Keratinocyte (primary cell): ENCODE results near the gene RIMS4. TPM values are rescaled to one million over a fixed set of nuclear protein-coding genes. Genes with fewer than 3 reads are reported as not detected.

Source experiments
- DNase-seq: peaks from one replicate; pipeline ENCODE4 v3.0.0-alpha.2; 2011; ENCODE audit warnings: low read depth, missing footprints, low spot score
- FAIRE-seq: peaks from 2 replicates; lab custom pipeline; 2011; peaks lifted over from hg19 to GRCh38; lab: Jason Lieb, UNC
- H2AFZ ChIP-seq: 2 replicates; pipeline ENCODE4 v1.6.0; 2012; ENCODE audit warnings: low read length, control low read depth, inconsistent platforms; ENCODE audit not compliant: control insufficient read depth
- H3K27ac ChIP-seq: 2 replicates; pipeline ENCODE4 v1.5.1; 2011; ENCODE audit warnings: low read length; ENCODE audit not compliant: control insufficient read depth, insufficient read depth
- H3K27me3 ChIP-seq: 3 replicates; pipeline ENCODE4 v1.6.0; 2011; ENCODE audit warnings: low read length; ENCODE audit not compliant: control insufficient read depth, insufficient read depth; ENCODE audit errors: extremely low read depth
- H3K36me3 ChIP-seq, 2 experiments: 2 replicates in 1 of 2; 3 replicates in 1 of 2; pipeline ENCODE4 v1.5.1; 2011; ENCODE audit warnings: low read length in 2 of 2, mild to moderate bottlenecking in 1 of 2; ENCODE audit not compliant: control insufficient read depth in 2 of 2, insufficient read depth in 2 of 2; ENCODE audit errors: extremely low read depth in 1 of 2
- H3K4me1 ChIP-seq: 3 replicates; pipeline ENCODE4 v1.5.1; 2011; ENCODE audit warnings: low read length; ENCODE audit not compliant: control insufficient read depth, insufficient read depth; ENCODE audit errors: extremely low read depth
- H3K4me2 ChIP-seq: 3 replicates; pipeline ENCODE4 v1.6.0; 2011; ENCODE audit warnings: low read depth, low read length; ENCODE audit not compliant: control insufficient read depth, insufficient read depth; ENCODE audit errors: extremely low read depth
- H3K4me3 ChIP-seq, 3 experiments: fragments of 200-600 bp in 1 of 3; sonication (generic) in 1 of 3; 2 replicates in 2 of 3; 3 replicates in 1 of 3; pipeline ENCODE4 v1.5.1; 2011 to 2016; ENCODE audit warnings: low read length in 3 of 3, mild to moderate bottlenecking in 3 of 3, control low read depth in 2 of 3, inconsistent platforms in 1 of 3, low read depth in 1 of 3, mixed read lengths in 1 of 3, mixed run types in 1 of 3, moderate library complexity in 1 of 3; ENCODE audit not compliant: control insufficient read depth in 2 of 3, insufficient read depth in 2 of 3; ENCODE audit errors: extremely low read depth in 1 of 3
- H3K79me2 ChIP-seq: 2 replicates; pipeline ENCODE4 v1.6.0; 2012; ENCODE audit warnings: low read length; ENCODE audit not compliant: control insufficient read depth, insufficient read depth
- H3K9ac ChIP-seq: 3 replicates; pipeline ENCODE4 v1.6.0; 2011; ENCODE audit warnings: low read length; ENCODE audit not compliant: control insufficient read depth, insufficient read depth; ENCODE audit errors: extremely low read depth
- H3K9me1 ChIP-seq: 3 replicates; pipeline ENCODE4 v1.6.0; 2011; ENCODE audit warnings: low read length; ENCODE audit not compliant: control insufficient read depth, insufficient read depth; ENCODE audit errors: extremely low read depth
- H3K9me3 ChIP-seq: 2 replicates; pipeline ENCODE4 v1.5.1; 2012; ENCODE audit warnings: low read depth, low read length; ENCODE audit not compliant: control insufficient read depth
- H4K20me1 ChIP-seq: 3 replicates; pipeline ENCODE4 v1.6.0; 2011; ENCODE audit warnings: low read length; ENCODE audit not compliant: control insufficient read depth, insufficient read depth; ENCODE audit errors: extremely low read depth
- EZH2 ChIP-seq: IDR thresholded peaks from one replicate; pipeline ENCODE4 v1.6.1; 2012; ENCODE audit warnings: inconsistent platforms, mild to moderate bottlenecking, low read length, moderate library complexity
- dilution Hi-C: fragments of 300-500 bp; cut with MboI; formaldehyde crosslinking; loops from one replicate; pipeline ENCODE4 v1.7.0; 2020; ENCODE audit warnings: low sequenced_read_pairs; ENCODE audit not compliant: extremely low pct_ligation_motif_present
- polyA plus RNA-seq, 5 experiments: library from polyadenylated mRNA; depleted of rRNA in 3 of 5; stranded (reverse) in 3 of 5; stranded (forward) in 1 of 5; unstranded in 1 of 5; fragments of >200 nt; gene quantifications; 1 replicate in 1 of 5; 2 replicates in 3 of 5; 3 replicates in 1 of 5; pipeline versions ENCODE4 v1.2.1 to v1.2.3, GENCODE V29; 2011 to 2012; ENCODE audit warnings: missing spikeins in 2 of 5, low read depth in 1 of 5, low replicate concordance in 1 of 5
- TF ChIP-seq, protein P1 (sequence below), 3 experiments: IDR thresholded peaks in 1 of 3; conservative IDR thresholded peaks in 1 of 3; optimal IDR thresholded peaks in 1 of 3; 2 replicates in 2 of 3; 3 replicates in 1 of 3; pipeline versions ENCODE3 to v1.5.1; 2011; ENCODE audit warnings: low read length in 3 of 3, mild to moderate bottlenecking in 3 of 3, moderate library complexity in 2 of 3, control low read depth in 1 of 3, inconsistent platforms in 1 of 3; ENCODE audit not compliant: insufficient read depth in 2 of 3; ENCODE audit errors: extremely low read depth in 1 of 3

RIMS4 gene
- polyA plus RNA-seq, 1 donor (not counting 4 experiments of a cell fraction or from before 2014, with no cell fraction given) = not detected

DNA sequence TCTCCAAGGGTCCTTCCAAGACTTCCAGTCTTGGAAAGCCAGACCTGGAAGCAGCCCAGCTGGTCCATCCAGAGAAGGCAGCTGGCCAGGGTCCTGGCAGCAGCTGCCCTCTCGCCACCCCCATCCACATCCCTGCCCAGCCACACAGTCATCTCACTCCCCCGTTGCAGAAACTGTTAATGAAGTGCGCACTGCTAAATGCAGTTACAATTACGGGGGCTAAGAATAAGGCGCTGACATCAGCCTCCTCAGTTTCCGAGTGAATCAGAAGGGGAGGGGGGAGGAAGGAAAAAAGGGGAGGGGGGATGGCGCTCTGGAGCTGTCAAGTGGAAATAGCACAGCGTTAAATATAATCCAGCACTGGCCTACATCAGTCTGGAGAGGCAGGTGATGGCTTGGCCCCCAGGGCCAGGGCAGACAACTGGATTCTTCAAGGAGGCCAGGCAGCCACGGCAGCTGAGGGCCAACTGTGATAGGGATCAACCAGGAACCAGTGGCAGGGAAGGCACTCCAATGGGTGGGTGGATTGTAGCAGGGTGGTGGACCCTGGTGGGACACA, 6.9 kb downstream of the RIMS4 start:
- DNase-seq = no peak
- TF ChIP-seq, protein P1, sequence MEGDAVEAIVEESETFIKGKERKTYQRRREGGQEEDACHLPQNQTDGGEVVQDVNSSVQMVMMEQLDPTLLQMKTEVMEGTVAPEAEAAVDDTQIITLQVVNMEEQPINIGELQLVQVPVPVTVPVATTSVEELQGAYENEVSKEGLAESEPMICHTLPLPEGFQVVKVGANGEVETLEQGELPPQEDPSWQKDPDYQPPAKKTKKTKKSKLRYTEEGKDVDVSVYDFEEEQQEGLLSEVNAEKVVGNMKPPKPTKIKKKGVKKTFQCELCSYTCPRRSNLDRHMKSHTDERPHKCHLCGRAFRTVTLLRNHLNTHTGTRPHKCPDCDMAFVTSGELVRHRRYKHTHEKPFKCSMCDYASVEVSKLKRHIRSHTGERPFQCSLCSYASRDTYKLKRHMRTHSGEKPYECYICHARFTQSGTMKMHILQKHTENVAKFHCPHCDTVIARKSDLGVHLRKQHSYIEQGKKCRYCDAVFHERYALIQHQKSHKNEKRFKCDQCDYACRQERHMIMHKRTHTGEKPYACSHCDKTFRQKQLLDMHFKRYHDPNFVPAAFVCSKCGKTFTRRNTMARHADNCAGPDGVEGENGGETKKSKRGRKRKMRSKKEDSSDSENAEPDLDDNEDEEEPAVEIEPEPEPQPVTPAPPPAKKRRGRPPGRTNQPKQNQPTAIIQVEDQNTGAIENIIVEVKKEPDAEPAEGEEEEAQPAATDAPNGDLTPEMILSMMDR (optimal IDR thresholded peaks at IDR 0.05 in 1 of 3, IDR thresholded peaks at IDR 0.05 in 1 of 3, conservative IDR thresholded peaks at IDR 0.05 in 1 of 3; ENCODE audit: extremely low read depth in 1 of 3, insufficient read depth in 2 of 3, low read length in 3 of 3) = no peak
- no peak for TF ChIP-seq EZH2
- Histone ChIP-seq H3K27ac (no peak overlapping the region), H3K4me3 (no peak overlapping the region), H3K9me1 (no peaks in the 10 kb centered on the region), H3K4me2 (no peak overlapping the region), H3K27me3 (peaks cover 28% of the 10 kb centered on the region), H4K20me1 (peaks cover 2% of the 10 kb centered on the region), H3K36me3 (no peaks in the 10 kb centered on the region), H2AFZ (no peak overlapping the region), H3K9ac (no peak overlapping the region), H3K79me2 (no peaks in the 10 kb centered on the region), H3K4me1 (no peaks in the 10 kb centered on the region), H3K9me3 (no peaks in the 10 kb centered on the region)
- dilution Hi-C loops = no loop called here
- FAIRE-seq = no peak

DNA sequence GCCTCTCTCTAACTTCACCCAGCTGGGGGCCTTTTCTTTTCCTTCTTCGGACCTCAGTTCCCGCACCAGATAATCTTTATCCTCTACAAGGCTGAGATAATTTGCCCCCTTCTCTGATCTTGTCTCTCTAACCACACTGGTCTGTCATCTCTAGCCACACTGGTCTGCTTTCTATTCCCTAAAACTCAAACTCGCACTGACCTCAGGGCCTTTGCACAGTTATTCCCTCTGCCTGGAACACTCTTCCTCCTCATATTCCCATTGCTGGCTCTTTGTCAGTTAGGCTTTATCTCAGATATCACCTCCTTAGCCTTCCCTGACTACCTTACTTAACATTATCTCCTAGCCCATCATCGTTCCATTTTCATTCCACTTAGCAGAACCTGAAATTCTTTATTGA, 7.6 kb downstream of the RIMS4 start:
- no peaks in the 10 kb centered on the region for H3K36me3 ChIP-seq
- DNase-seq (no peak), FAIRE-seq (no peak)
- no peak overlapping the region for H2AFZ ChIP-seq
- H3K4me2 ChIP-seq = no peak overlapping the region
- no peaks in the 10 kb centered on the region for H3K4me1 ChIP-seq
- H4K20me1 ChIP-seq = peaks cover 2% of the 10 kb centered on the region
- no peak overlapping the region for H3K4me3 ChIP-seq
- no peak overlapping the region for H3K27ac ChIP-seq
- H3K79me2 ChIP-seq = no peaks in the 10 kb centered on the region
- no peak overlapping the region for H3K9ac ChIP-seq
- H3K9me3 ChIP-seq = no peaks in the 10 kb centered on the region
- no peaks in the 10 kb centered on the region for H3K9me1 ChIP-seq
- peaks cover 22% of the 10 kb centered on the region for H3K27me3 ChIP-seq
- TF ChIP-seq EZH2 = no peak
- TF ChIP-seq, protein P1 (optimal IDR thresholded peaks at IDR 0.05 in 1 of 3, IDR thresholded peaks at IDR 0.05 in 1 of 3, conservative IDR thresholded peaks at IDR 0.05 in 1 of 3; ENCODE audit: extremely low read depth in 1 of 3, insufficient read depth in 2 of 3, low read length in 3 of 3) = no peak
- dilution Hi-C loops = no loop called here
